ENCODE measurements around the gene MYO5A. TPM values are rescaled to one million over a fixed set of nuclear protein-coding genes. Genes with fewer than 3 reads are reported as not detected.

Gene MYO5A
- total and polyA plus RNA-seq, 9 donors, result 3.8 to 26.5 (median 15.1) TPM

DNA sequence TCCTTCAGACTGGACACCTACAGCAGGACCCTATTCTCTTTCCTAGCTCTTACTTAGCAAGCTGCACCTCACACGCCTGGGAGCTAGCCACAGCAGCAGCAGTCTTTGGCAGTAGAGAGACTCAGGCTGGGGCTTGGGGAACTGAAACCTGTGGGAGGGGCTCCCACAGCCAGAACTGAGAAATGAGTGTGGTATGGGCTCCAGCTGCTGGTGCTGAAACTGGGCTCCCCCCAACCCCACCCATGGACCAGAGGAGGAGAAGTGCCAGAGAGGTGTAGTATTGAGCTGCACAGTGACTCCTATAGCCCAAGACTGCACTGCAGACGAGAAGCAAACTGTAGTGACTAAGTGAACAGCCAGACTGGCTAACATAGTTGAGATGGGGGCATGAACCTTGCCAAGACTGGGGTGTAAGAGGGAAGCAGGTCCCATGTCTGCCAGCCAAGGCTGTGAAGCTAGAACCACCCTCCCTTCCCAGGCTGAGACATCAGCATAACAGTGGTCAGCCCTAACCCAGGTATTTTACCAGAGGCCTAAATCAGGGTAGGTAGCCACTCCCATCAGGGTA, 62.5 kb downstream of the MYO5A start:
- Histone ChIP-seq H3K27ac (no peak overlapping the region), H3K4me3 (no peak overlapping the region), H3K36me3 (no peaks in the 10 kb centered on the region), H3K4me1 (ENCODE audit: insufficient read depth) (no peaks in the 10 kb centered on the region), H3K9me3 (no peaks in the 10 kb centered on the region), H3K27me3 (no peaks in the 10 kb centered on the region)
- no peak for TF ChIP-seq POLR2A (IDR thresholded peaks at IDR 0.05)
- TF ChIP-seq, protein P1, sequence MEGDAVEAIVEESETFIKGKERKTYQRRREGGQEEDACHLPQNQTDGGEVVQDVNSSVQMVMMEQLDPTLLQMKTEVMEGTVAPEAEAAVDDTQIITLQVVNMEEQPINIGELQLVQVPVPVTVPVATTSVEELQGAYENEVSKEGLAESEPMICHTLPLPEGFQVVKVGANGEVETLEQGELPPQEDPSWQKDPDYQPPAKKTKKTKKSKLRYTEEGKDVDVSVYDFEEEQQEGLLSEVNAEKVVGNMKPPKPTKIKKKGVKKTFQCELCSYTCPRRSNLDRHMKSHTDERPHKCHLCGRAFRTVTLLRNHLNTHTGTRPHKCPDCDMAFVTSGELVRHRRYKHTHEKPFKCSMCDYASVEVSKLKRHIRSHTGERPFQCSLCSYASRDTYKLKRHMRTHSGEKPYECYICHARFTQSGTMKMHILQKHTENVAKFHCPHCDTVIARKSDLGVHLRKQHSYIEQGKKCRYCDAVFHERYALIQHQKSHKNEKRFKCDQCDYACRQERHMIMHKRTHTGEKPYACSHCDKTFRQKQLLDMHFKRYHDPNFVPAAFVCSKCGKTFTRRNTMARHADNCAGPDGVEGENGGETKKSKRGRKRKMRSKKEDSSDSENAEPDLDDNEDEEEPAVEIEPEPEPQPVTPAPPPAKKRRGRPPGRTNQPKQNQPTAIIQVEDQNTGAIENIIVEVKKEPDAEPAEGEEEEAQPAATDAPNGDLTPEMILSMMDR (IDR thresholded peaks at IDR 0.05), result no peak
- no peak for TF ChIP-seq EP300 (IDR thresholded peaks at IDR 0.05)
- intact Hi-C loops (cut with DNase I), result no loop called here
- WGBS, 3 donors, result 78 to 83% (median 78%) methylated on average over 1 to 2 of the region's 2 CpGs
- DNase-seq, result no peak

DNA sequence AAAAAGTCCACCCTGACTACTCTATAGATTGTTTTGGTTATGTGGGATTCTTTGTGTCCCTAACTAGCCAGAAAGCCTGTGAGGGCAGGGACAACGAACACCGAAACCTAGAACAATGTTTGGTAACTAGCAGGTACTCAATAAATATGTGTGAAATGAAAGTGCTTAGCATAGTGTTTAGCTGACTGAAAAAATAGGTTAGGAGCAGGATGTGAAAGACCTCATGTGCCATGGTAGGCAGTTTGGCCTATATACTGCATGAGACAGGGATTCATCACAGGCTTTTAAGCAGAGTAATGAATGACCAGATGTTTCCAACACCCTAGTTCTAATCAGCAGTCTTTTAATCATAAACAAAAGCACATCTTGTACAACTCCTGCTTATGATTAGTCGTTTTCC, 64.2 kb downstream of the MYO5A start:
- intact Hi-C loops (cut with DNase I), result no loop called here
- H3K9me3 ChIP-seq, result no peaks in the 10 kb centered on the region
- no peak overlapping the region for H3K27ac ChIP-seq
- DNase-seq, result no peak
- no peaks in the 10 kb centered on the region for H3K36me3 ChIP-seq
- no peaks in the 10 kb centered on the region for H3K4me1 ChIP-seq (ENCODE audit: insufficient read depth)
- no peaks in the 10 kb centered on the region for H3K27me3 ChIP-seq
- no peak overlapping the region for H3K4me3 ChIP-seq
- WGBS, 3 donors, result 72 to 81% (median 72%) methylated on average over 3 of the region's 3 CpGs
- no peak for TF ChIP-seq EP300 (IDR thresholded peaks at IDR 0.05)
- TF ChIP-seq, protein P1 (IDR thresholded peaks at IDR 0.05), result no peak
- TF ChIP-seq POLR2A (IDR thresholded peaks at IDR 0.05), result no peak

DNA sequence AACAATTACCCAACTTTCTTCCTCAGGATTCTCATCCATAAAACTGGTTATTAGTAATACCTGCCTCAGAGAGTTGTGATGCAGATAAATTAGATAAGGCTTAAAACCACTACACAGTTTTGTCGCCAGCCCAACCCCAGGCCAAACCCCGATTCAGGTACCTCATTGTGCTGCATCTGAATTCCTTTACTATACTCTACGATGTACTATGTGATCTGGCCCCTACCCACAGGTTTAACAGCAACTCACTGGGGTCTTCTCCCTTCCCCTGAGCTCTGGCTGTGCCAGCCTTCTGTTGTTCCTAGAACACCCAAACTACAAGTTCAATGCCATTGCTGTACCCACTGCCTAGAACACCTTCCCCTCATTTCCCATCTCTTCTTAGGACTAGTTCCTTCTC, 64.6 kb downstream of the MYO5A start:
- Histone ChIP-seq H3K4me1 (ENCODE audit: insufficient read depth) (no peaks in the 10 kb centered on the region), H3K27me3 (no peaks in the 10 kb centered on the region), H3K4me3 (no peak overlapping the region), H3K9me3 (no peaks in the 10 kb centered on the region), H3K27ac (no peak overlapping the region), H3K36me3 (no peaks in the 10 kb centered on the region)
- 90 to 95% (median 95%) methylated on average over 3 of the region's 3 CpGs for WGBS, 3 donors
- TF ChIP-seq POLR2A (IDR thresholded peaks at IDR 0.05) (no peak), EP300 (IDR thresholded peaks at IDR 0.05) (no peak)
- TF ChIP-seq, protein P1 (IDR thresholded peaks at IDR 0.05), result no peak
- DNase-seq, result no peak
- intact Hi-C loops (cut with DNase I), result no loop called here

DNA sequence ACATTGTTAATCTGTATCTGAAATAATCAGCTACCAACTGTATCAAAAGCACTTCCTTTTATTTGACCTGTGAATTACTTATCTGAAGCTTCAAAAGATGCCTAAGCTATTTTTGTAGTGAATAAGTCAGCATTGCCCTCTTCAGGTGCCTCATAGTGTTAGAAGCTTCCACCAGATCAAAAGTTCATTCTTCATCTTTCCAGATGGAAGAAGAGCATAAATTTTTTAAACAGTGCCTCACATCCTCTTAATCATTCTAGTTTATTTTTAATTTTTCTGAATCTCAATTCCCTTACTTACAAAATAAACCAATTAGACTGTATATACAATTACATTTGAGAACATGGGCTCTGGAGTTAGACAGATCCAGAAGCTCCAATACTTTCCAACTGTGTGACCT, 65.0 kb downstream of the MYO5A start:
- TF ChIP-seq EP300 (IDR thresholded peaks at IDR 0.05) (no peak), POLR2A (IDR thresholded peaks at IDR 0.05) (no peak)
- TF ChIP-seq, protein P1 (IDR thresholded peaks at IDR 0.05), result no peak
- H3K27ac ChIP-seq, result no peak overlapping the region
- H3K4me3 ChIP-seq, result no peak overlapping the region
- no peaks in the 10 kb centered on the region for H3K4me1 ChIP-seq (ENCODE audit: insufficient read depth)
- no peaks in the 10 kb centered on the region for H3K27me3 ChIP-seq
- intact Hi-C loops (cut with DNase I), result no loop called here
- H3K36me3 ChIP-seq, result no peaks in the 10 kb centered on the region
- H3K9me3 ChIP-seq, result no peaks in the 10 kb centered on the region
- DNase-seq, result no peak
